Measurements from ENCODE around the gene SLC16A12. TPM values are rescaled to one million over a fixed set of nuclear protein-coding genes. Genes with fewer than 3 reads are reported as not detected.

The SLC16A12 gene
- total and polyA plus RNA-seq, 2 of the 8 experiments (the other 6 are each of a cell fraction or from before 2014, with no cell fraction given): 1.6 to 1.9 TPM

DNA sequence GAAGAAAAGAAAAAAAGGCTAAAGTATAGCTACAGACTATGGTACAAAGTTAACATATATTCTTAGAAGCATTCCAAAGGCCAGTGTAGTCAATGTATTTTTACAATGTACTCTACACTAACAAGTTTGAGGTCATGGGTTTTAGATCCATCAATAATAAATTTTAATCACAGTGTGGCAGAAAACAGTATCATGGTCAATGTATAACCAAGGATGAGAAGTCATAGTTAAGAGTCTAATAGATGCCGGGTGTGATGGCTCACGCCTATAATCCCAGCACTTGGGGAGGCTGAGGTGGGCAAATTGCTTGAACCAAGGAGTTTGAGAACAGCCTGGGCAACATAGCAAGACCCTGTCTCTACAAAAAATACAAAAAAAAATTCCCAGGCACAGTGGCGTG is 53.1 kb downstream of the SLC16A12 start:
- Histone ChIP-seq H3K4ac (replicated peaks; ENCODE audit: insufficient read length, low read depth, low read length) (no peak overlapping the region), H3K36me3 (ENCODE audit: control insufficient read depth in 2 of 4, insufficient read depth in 4 of 4, low read length in 3 of 4) (peaks cover 0 to 3% (median 0%) of the 10 kb centered on the region in 4 experiments; a peak in 2 of 8 replicates), H3K4me2 (ENCODE audit: insufficient read depth in 1 of 2, low read depth in 2 of 2, low read length in 2 of 2) (no peak overlapping the region), H3K23ac (ENCODE audit: insufficient read length) (no peak overlapping the region), H4K8ac (ENCODE audit: extremely low read depth, insufficient read depth, low read length) (no peak overlapping the region), H2BK20ac (ENCODE audit: low read length) (no peak overlapping the region), H2BK12ac (ENCODE audit: low read depth, low read length) (no peak overlapping the region), H3K14ac (ENCODE audit: insufficient read length) (no peak overlapping the region), H4K91ac (replicated peaks; ENCODE audit: insufficient read length, low read length) (no peak overlapping the region), H2BK15ac (ENCODE audit: low read length) (no peak overlapping the region), H3K4me1 (replicated peaks in 1 of 4; ENCODE audit: control insufficient read depth in 3 of 4, insufficient read depth in 4 of 4, low read length in 3 of 4) (peaks cover 0 to 11% (median 3%) of the 10 kb centered on the region in 4 experiments; a peak in 5 of 7 replicates), H2AK5ac (ENCODE audit: low read depth, low read length) (no peak overlapping the region), H3K4me3 (ENCODE audit: extremely low read depth in 1 of 4, insufficient read depth in 2 of 4, low read depth in 3 of 4, low read length in 4 of 4) (no peak overlapping the region), H3K79me1 (ENCODE audit: low read depth, low read length) (no peaks in the 10 kb centered on the region), H3K18ac (ENCODE audit: extremely low read depth, low read length) (no peak overlapping the region), H2BK120ac (replicated peaks; ENCODE audit: low read depth, low read length) (no peak overlapping the region), H4K20me1 (replicated peaks in 1 of 2; ENCODE audit: control insufficient read depth in 1 of 2, insufficient read depth in 2 of 2, low read length in 2 of 2) (no peaks in the 10 kb centered on the region), H3K9me3 (ENCODE audit: insufficient read depth in 2 of 2, low read depth in 1 of 2, low read length in 1 of 2) (no peaks in the 10 kb centered on the region), H3K27me3 (replicated peaks in 1 of 4; ENCODE audit: control insufficient read depth in 3 of 4, extremely low read depth in 1 of 4, insufficient read depth in 3 of 4, low read length in 3 of 4) (no peaks in the 10 kb centered on the region), H3K56ac (replicated peaks; ENCODE audit: insufficient read length, low read depth, low read length) (no peak overlapping the region), H3K27ac (ENCODE audit: low read depth, low read length) (no peak overlapping the region), H4K5ac (ENCODE audit: insufficient read length, low read depth, low read length) (no peak overlapping the region), H3K79me2 (ENCODE audit: control insufficient read depth in 1 of 2, insufficient read depth in 2 of 2, low read length in 2 of 2) (no peaks in the 10 kb centered on the region), H2BK5ac (ENCODE audit: low read depth, low read length) (no peak overlapping the region), H3K9ac (replicated peaks in 1 of 4; ENCODE audit: extremely low read depth in 1 of 4, low read depth in 3 of 4, low read length in 3 of 4) (no peak overlapping the region), H3K23me2 (ENCODE audit: low read depth, low read length) (no peaks in the 10 kb centered on the region), H2AFZ (ENCODE audit: low read length) (no peak overlapping the region)
- POLR2A ChIA-PET (ENCODE audit: partially characterized antibody): interaction anchor here (0.7 kb wide), 1 partner anchor 1260 kb away, joined by 4 read pairs; no protein-coding TSS in a partner anchor
- CTCF ChIA-PET (ENCODE audit: partially characterized antibody): interaction anchor here (0.6 to 1.7 kb wide), 4 partner anchors 16 to 214 kb away, joined by 3 to 11 read pairs (median 3); no protein-coding TSS in a partner anchor
- FAIRE-seq (no peak), DNase-seq (ENCODE audit: low read depth in 1 of 2, low spot score in 2 of 2) (no peak)
- 90% methylated on average over 3 of the region's 3 CpGs; no CpG with 5 or more reads in 1 of the 2 experiments for WGBS, 2 experiments (ENCODE audit: extremely low coverage in 1 of 2, insufficient coverage in 1 of 2, insufficient read length in 1 of 2, insufficient replicate concordance in 2 of 2, low coverage in 1 of 2, low lambda C conversion rate in 2 of 2, missing lambda C conversion rate in 1 of 2)
- TF ChIP-seq TAF1 (IDR thresholded peaks at IDR 0.05; ENCODE audit: low read depth, low read length) (no peak), SIN3A (conservative IDR thresholded peaks at IDR 0.05 in 1 of 2, IDR thresholded peaks at IDR 0.05 in 1 of 2; ENCODE audit: low read depth in 1 of 2, low read length in 2 of 2) (no peak), JUN (IDR thresholded peaks at IDR 0.05; ENCODE audit: low read depth, low read length) (no peak), NRF1 (IDR thresholded peaks at IDR 0.05; ENCODE audit: low read depth, low read length) (no peak), SIX5 (IDR thresholded peaks at IDR 0.05; ENCODE audit: low read depth, low read length) (no peak), CEBPB (IDR thresholded peaks at IDR 0.05; ENCODE audit: low read depth, low read length) (no peak), MAFK (IDR thresholded peaks at IDR 0.05; ENCODE audit: low read depth, low read length) (no peak), HDAC2 (IDR thresholded peaks at IDR 0.05; ENCODE audit: borderline replicate concordance in 1 of 2, low read depth in 2 of 2, low read length in 2 of 2) (no peak)

Measured in H1 (cell line).